IPS-18a (cell line): Measurements from ENCODE around the gene SFTA2.
A peak's percentile ranks its signal among the peaks of the same experiment; 100 is the strongest.

Experiments
- H3K27ac ChIP-seq: one replicate; pipeline ENCODE4 v1.5.1; 2013; ENCODE audit warnings: low read length
- H3K27me3 ChIP-seq: one replicate; pipeline ENCODE4 v1.6.1; 2013; ENCODE audit warnings: mild to moderate bottlenecking, low read length; ENCODE audit not compliant: control insufficient read depth, insufficient read depth
- H3K36me3 ChIP-seq: one replicate; pipeline ENCODE4 v1.6.1; 2013; ENCODE audit warnings: low read depth, low read length; ENCODE audit not compliant: control insufficient read depth
- H3K4me1 ChIP-seq: one replicate; pipeline ENCODE4 v1.6.1; 2013; ENCODE audit warnings: low read depth, low read length; ENCODE audit not compliant: control insufficient read depth
- H3K4me3 ChIP-seq: one replicate; pipeline ENCODE4 v1.5.1; 2013; ENCODE audit warnings: low read length
- H3K9ac ChIP-seq: one replicate; pipeline ENCODE4 v1.6.1; 2013; ENCODE audit warnings: mild to moderate bottlenecking, low read length, moderate library complexity
- H3K9me3 ChIP-seq: one replicate; pipeline ENCODE4 v1.6.1; 2013; ENCODE audit warnings: low read depth, low read length; ENCODE audit not compliant: control insufficient read depth

The SFTA2 gene

GRCh38 chr6:30887901-30888815 lies 43.8 kb downstream of the SFTA2 start:
- Histone ChIP-seq H3K9me3 (no peaks in the 10 kb centered on the region), H3K27me3 (no peaks in the 10 kb centered on the region), H3K4me3 (no peak overlapping the region), H3K4me1 (peaks cover 25% of the 10 kb centered on the region), H3K36me3 (peaks cover 48% of the 10 kb centered on the region), H3K9ac (no peak overlapping the region), H3K27ac (no peak overlapping the region)

- Histone ChIP-seq H3K27me3 (no peaks in the 10 kb centered on the region), H3K27ac (peak overlapping the region; percentile 82), H3K9me3 (no peaks in the 10 kb centered on the region), H3K4me3 (peak overlapping the region; percentile 89), H3K9ac (peak overlapping the region; percentile 74), H3K4me1 (peaks cover 36% of the 10 kb centered on the region), H3K36me3 (peaks cover 36% of the 10 kb centered on the region)
Observed at GRCh38 chr6:30886897-30887255, 45.1 kb downstream of the SFTA2 start.

GRCh38 chr6:30885999-30886896 lies 45.7 kb downstream of the SFTA2 start:
- H3K9ac ChIP-seq, result peak overlapping the region; percentile 74

GRCh38 chr6:30885481-30885998 lies 46.4 kb downstream of the SFTA2 start:
- Histone ChIP-seq H3K4me1 (peaks cover 44% of the 10 kb centered on the region), H3K9ac (peak overlapping the region; percentile 74)

More at GRCh38 chr6:30885999-30886896, 45.7 kb downstream of the SFTA2 start:
- peaks cover 30% of the 10 kb centered on the region for H3K36me3 ChIP-seq
- peak overlapping the region; percentile 89 for H3K4me3 ChIP-seq
- H3K4me1 ChIP-seq, result peaks cover 42% of the 10 kb centered on the region
- H3K9me3 ChIP-seq, result no peaks in the 10 kb centered on the region
- no peaks in the 10 kb centered on the region for H3K27me3 ChIP-seq
- H3K27ac ChIP-seq, result peak overlapping the region; percentile 82

GRCh38 chr6:30884521-30885480 lies 47.2 kb downstream of the SFTA2 start:
- Histone ChIP-seq H3K27ac (no peak overlapping the region), H3K36me3 (peaks cover 16% of the 10 kb centered on the region), H3K9ac (peak overlapping the region; percentile 74), H3K27me3 (no peaks in the 10 kb centered on the region), H3K4me3 (peak overlapping the region; percentile 89), H3K4me1 (peaks cover 51% of the 10 kb centered on the region), H3K9me3 (no peaks in the 10 kb centered on the region)

More at GRCh38 chr6:30885481-30885998, 46.4 kb downstream of the SFTA2 start:
- Histone ChIP-seq H3K36me3 (peaks cover 24% of the 10 kb centered on the region), H3K27ac (peak overlapping the region; percentile 82), H3K4me3 (peak overlapping the region; percentile 89), H3K9me3 (no peaks in the 10 kb centered on the region), H3K27me3 (no peaks in the 10 kb centered on the region)

GRCh38 chr6:30883685-30884520 lies 48.1 kb downstream of the SFTA2 start, which contains the start of gene DDR1:
DDR1 (plus strand) TSS chr6:30884519; CDS start chr6:30888730, 4,211 bp downstream.
- Histone ChIP-seq H3K9ac (peak within 1 kb of the TSS; percentile 74), H3K27me3 (no peaks in the 10 kb centered on the region), H3K4me1 (peaks cover 54% of the 10 kb centered on the region), H3K9me3 (no peaks in the 10 kb centered on the region), H3K36me3 (peaks cover 7% of the 10 kb centered on the region), H3K27ac (peak within 1 kb of the TSS; percentile 87), H3K4me3 (peak within 1 kb of the TSS; percentile 89)

- peak overlapping the region; percentile 74 for H3K9ac ChIP-seq
- no peaks in the 10 kb centered on the region for H3K9me3 ChIP-seq
- H3K27ac ChIP-seq, result peak overlapping the region; percentile 87
- H3K36me3 ChIP-seq, result no peaks in the 10 kb centered on the region
- H3K4me3 ChIP-seq, result peak overlapping the region; percentile 89
- H3K4me1 ChIP-seq, result peaks cover 61% of the 10 kb centered on the region
- H3K27me3 ChIP-seq, result no peaks in the 10 kb centered on the region
Observed at GRCh38 chr6:30882759-30883684, 48.9 kb downstream of the SFTA2 start.

- peak overlapping the region; percentile 89 for H3K4me3 ChIP-seq
- peak overlapping the region; percentile 74 for H3K9ac ChIP-seq
- peaks cover 69% of the 10 kb centered on the region for H3K4me1 ChIP-seq
- peak overlapping the region; percentile 83 for H3K27ac ChIP-seq
- H3K36me3 ChIP-seq, result no peaks in the 10 kb centered on the region
- no peaks in the 10 kb centered on the region for H3K9me3 ChIP-seq
- no peaks in the 10 kb centered on the region for H3K27me3 ChIP-seq
Observed at GRCh38 chr6:30882204-30882758, 49.7 kb downstream of the SFTA2 start.
